Parathyroid adenoma (tissue), 2 donors: ENCODE results near the gene COLEC11.
"Not testable (repeated sequence)": the region's sequence is repeated elsewhere in the genome, so short reads cannot be mapped to it uniquely, and the experiment has no call there.

ENCODE experiments used
- H2AFZ ChIP-seq: fragments of 300-600 bp; sonication (generic); one replicate; pipeline ENCODE4 v1.7.0; 2017; ENCODE audit warnings: antibody characterized with exemption, mild to moderate bottlenecking
- H3K27ac ChIP-seq: fragments of 300-600 bp; sonication (generic); one replicate; pipeline ENCODE4 v1.7.0; 2017
- H3K27me3 ChIP-seq: fragments of 300-600 bp; sonication (generic); one replicate; pipeline ENCODE4 v1.7.0; 2017; ENCODE audit warnings: low read length; ENCODE audit not compliant: control insufficient read depth, insufficient read depth
- H3K36me3 ChIP-seq: fragments of 300-600 bp; sonication (generic); one replicate; pipeline ENCODE4 v1.7.0; 2017; ENCODE audit warnings: low read length; ENCODE audit not compliant: control insufficient read depth, insufficient read depth
- H3K4me1 ChIP-seq: fragments of 300-600 bp; sonication (generic); one replicate; pipeline ENCODE4 v1.7.0; 2017; ENCODE audit warnings: control low read depth
- H3K4me2 ChIP-seq: fragments of 300-600 bp; sonication (generic); one replicate; pipeline ENCODE4 v1.7.0; 2017; ENCODE audit warnings: low read length
- H3K4me3 ChIP-seq: fragments of 300-600 bp; sonication (generic); one replicate; pipeline ENCODE4 v1.7.0; 2017; ENCODE audit warnings: low read depth, low read length
- H3K79me2 ChIP-seq: fragments of 300-600 bp; sonication (generic); one replicate; pipeline ENCODE4 v1.7.0; 2017; ENCODE audit warnings: control low read depth
- H3K9ac ChIP-seq: fragments of 300-600 bp; sonication (generic); one replicate; pipeline ENCODE4 v1.7.0; 2017; ENCODE audit warnings: mild to moderate bottlenecking
- H3K9me3 ChIP-seq: fragments of 300-600 bp; sonication (generic); one replicate; pipeline ENCODE4 v1.7.0; 2017; ENCODE audit warnings: low read length; ENCODE audit not compliant: control insufficient read depth
- TF ChIP-seq, protein P1 (sequence below): fragments of 300-600 bp; sonication (generic); IDR thresholded peaks from one replicate; pipeline ENCODE4 v1.7.0; 2017; ENCODE audit warnings: antibody characterized with exemption, mild to moderate bottlenecking
- donor health status: primary hyperparathyroidism.

The COLEC11 gene

DNA sequence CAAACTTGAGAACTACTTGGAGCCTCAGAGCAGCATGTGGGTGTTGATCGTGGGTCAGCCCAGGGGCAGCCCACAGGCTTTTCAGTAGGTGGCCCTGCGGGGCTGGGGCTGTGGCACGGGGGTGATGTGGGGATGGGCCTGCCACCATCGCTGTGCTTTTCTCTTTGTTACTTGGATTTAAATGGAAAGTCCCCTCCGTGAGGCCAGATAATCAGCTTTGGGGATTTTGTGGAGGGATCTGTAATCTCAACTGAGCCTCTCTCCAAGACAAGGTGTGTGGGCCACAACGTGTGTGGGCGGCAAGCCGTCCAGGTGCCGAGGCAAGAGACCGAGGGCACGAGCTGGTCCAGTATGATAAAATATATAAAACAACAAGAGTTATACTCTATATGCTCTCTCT is 16.7 kb downstream of the COLEC11 start:
- no peak overlapping the region for H3K27ac ChIP-seq
- H3K9ac ChIP-seq: no peak overlapping the region
- H2AFZ ChIP-seq: no peak overlapping the region
- no peak overlapping the region for H3K4me2 ChIP-seq
- no peaks in the 10 kb centered on the region for H3K4me1 ChIP-seq
- H3K9me3 ChIP-seq: no peaks in the 10 kb centered on the region
- TF ChIP-seq, protein P1, sequence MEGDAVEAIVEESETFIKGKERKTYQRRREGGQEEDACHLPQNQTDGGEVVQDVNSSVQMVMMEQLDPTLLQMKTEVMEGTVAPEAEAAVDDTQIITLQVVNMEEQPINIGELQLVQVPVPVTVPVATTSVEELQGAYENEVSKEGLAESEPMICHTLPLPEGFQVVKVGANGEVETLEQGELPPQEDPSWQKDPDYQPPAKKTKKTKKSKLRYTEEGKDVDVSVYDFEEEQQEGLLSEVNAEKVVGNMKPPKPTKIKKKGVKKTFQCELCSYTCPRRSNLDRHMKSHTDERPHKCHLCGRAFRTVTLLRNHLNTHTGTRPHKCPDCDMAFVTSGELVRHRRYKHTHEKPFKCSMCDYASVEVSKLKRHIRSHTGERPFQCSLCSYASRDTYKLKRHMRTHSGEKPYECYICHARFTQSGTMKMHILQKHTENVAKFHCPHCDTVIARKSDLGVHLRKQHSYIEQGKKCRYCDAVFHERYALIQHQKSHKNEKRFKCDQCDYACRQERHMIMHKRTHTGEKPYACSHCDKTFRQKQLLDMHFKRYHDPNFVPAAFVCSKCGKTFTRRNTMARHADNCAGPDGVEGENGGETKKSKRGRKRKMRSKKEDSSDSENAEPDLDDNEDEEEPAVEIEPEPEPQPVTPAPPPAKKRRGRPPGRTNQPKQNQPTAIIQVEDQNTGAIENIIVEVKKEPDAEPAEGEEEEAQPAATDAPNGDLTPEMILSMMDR: no peak
- no peak overlapping the region for H3K4me3 ChIP-seq
- no peaks in the 10 kb centered on the region for H3K36me3 ChIP-seq
- no peaks in the 10 kb centered on the region for H3K79me2 ChIP-seq
- H3K27me3 ChIP-seq: no peaks in the 10 kb centered on the region

DNA sequence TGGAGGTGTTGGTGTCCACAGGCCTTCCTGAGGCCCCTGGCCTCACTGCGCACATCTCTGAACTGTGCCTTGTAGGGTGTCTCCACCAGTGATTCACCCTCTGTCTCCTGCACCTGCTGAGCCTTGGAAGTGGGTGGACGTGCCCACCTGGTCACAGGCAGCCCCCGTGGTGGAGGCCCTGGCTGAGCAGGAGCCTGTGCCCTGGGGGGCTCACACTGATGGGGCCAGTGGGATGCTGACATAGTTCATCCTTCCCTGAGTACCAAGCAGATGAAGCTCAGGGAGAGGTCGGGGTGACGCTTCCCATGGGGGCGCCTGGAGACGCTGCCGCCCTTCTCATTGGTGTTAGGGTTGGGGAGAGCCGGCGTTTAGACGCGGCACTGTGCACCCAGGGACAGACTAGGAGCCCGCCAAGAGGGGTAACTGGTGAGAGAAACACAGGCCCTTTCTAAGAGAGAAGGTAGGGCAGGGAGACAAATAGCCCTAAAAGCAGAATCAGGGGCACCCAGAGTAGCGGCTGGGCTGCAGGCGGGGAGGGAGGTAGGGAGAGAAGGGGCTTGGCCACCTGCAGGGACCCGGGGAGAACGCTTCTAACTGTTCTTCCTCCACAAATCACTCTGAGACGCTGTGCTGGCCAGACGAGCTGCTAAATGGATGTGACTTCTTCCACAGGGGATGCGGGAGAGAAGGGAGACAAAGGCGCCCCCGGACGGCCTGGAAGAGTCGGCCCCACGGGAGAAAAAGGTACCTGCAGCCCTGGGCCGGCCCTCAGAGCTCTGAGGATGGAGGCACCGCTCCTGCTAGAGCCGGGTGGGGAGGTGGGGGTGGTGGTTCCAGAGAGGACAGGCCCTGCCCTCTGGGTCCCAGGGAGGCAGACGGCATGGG is 18.0 kb downstream of the COLEC11 start:
- Histone ChIP-seq H3K27me3 (no peaks in the 10 kb centered on the region), H3K36me3 (no peaks in the 10 kb centered on the region), H3K9me3 (no peaks in the 10 kb centered on the region), H3K9ac (no peak overlapping the region), H2AFZ (no peak overlapping the region), H3K4me1 (no peaks in the 10 kb centered on the region), H3K79me2 (no peaks in the 10 kb centered on the region), H3K4me2 (no peak overlapping the region), H3K27ac (no peak overlapping the region), H3K4me3 (no peak overlapping the region)
- TF ChIP-seq, protein P1: no peak

DNA sequence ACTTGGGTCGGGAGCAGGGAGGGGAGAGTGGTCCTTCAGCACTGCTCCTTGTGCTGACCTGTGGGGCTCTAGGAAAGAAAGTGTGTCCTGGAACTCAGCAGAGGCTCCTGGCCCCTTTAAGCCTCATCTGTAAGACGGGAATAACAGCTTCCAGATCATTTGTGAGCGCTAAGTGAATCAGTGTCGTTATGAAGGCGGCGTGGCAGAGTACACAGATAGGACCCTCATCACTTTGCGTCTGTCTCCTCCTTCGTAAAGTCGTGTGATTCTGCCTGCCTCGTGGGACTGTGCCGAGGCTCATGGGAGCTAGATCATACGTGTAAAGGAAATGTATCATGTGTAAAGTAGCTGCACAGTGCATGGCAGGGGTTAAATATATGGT is 18.6 kb downstream of the COLEC11 start:
- H2AFZ ChIP-seq: no peak overlapping the region
- no peak overlapping the region for H3K27ac ChIP-seq
- no peak overlapping the region for H3K9ac ChIP-seq
- H3K4me2 ChIP-seq: no peak overlapping the region
- TF ChIP-seq, protein P1: no peak
- no peaks in the 10 kb centered on the region for H3K4me1 ChIP-seq
- no peaks in the 10 kb centered on the region for H3K27me3 ChIP-seq
- H3K9me3 ChIP-seq: no peaks in the 10 kb centered on the region
- H3K36me3 ChIP-seq: no peaks in the 10 kb centered on the region
- H3K79me2 ChIP-seq: no peaks in the 10 kb centered on the region
- no peak overlapping the region for H3K4me3 ChIP-seq

DNA sequence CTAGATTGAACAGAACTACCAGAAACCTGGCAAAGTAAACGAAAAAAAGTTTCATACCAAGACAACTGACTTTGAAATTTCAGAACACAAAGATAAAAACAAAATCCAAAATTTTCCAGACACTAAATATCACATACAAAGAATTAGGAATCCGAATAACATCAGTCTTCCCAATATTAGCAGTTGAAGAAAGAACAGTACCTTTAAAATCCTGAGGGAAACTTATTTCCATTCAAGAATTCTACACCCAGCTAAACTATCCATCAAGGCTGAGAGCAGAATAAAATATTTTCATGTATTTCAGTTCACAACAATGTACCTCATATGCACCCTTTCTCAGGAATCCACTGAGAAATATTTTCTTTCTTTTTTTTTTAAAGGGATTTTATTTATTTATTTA is 19.8 kb downstream of the COLEC11 start:
- not testable (repeated sequence) for H3K79me2 ChIP-seq, H3K36me3 ChIP-seq, H3K4me2 ChIP-seq, H3K27me3 ChIP-seq, H3K9me3 ChIP-seq, H3K4me1 ChIP-seq, H3K27ac ChIP-seq, H3K9ac ChIP-seq, H2AFZ ChIP-seq, H3K4me3 ChIP-seq

DNA sequence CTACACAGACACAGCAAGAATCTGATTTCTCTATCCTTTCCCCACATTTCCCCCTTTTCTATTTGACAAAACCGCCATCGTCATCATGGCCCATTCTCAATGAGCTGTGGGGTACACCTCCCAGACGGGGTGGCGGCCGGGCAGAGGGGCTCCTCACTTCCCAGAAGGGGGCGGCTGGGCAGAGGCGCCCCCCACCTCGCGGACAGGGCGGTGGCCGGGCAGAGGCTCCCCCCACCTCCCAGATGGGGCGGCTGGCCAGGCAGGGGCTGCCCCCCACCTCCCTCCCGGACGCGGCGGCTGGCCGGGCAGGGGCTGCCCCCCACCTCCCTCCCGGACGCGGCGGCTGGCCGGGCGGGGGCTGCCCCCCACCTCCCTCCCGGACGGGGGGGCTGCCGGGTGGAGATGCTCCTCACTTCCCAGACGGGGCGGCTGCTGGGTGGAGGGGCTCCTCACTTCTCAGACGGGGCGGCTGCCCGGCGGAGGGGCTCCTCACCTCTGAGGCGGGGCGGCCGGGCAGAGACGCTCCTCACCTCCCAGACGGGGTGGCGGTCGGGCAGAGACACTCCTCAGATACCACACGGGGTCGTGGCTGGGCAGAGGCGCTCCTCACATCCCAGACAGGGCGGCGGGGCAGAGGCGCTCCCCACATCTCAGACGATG is 20.8 kb downstream of the COLEC11 start:
- H3K36me3 ChIP-seq, H3K9me3 ChIP-seq, H2AFZ ChIP-seq, H3K4me2 ChIP-seq, H3K79me2 ChIP-seq, H3K27me3 ChIP-seq, H3K9ac ChIP-seq, H3K4me1 ChIP-seq, H3K27ac ChIP-seq, H3K4me3 ChIP-seq: not testable (repeated sequence)

DNA sequence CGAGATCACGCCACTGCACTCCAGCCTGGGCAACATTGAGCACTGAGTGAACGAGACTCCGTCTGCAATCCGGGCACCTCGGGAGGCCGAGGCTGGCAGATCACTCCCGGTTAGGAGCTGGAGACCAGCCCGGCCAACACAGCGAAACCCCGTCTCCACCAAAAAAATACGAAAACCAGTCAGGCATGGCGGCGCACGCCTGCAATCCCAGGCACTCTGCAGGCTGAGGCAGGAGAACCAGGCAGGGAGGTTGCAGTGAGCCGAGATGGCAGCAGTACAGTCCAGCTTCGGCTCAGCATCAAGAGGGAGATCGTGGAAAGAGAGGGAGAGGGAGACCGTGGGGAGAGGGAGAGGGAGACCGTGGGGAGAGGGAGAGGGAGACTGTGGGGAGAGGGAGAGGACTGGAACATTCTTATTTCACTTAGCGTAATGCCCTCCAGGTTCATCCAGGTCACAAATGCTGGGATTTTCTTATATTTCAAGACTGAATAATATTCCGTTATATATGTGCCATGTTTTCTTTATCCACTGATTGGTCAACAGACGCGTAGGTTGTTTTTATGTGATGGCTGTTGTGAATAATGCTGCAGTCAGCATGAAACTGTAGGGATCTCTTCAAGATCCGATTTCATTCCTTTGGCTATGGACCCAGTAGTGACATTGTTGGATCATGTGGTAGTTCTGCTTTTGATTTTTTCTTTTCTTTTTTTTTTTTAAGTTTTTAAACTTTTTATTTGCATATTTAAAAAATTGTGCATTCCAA is 21.7 kb downstream of the COLEC11 start:
- not testable (repeated sequence) for H3K27me3 ChIP-seq, H3K9ac ChIP-seq, H3K4me1 ChIP-seq, H3K79me2 ChIP-seq, H2AFZ ChIP-seq, H3K4me3 ChIP-seq, H3K36me3 ChIP-seq, H3K9me3 ChIP-seq, H3K4me2 ChIP-seq, H3K27ac ChIP-seq
